HAP-1 (cell line): Measurements from ENCODE around the gene C3orf20.
"Not testable (repeated sequence)": the region's sequence is repeated elsewhere in the genome, so short reads cannot be mapped to it uniquely, and the experiment has no call there.

Source experiments
- DNase-seq, 2 experiments: peaks; one replicate each; pipeline ENCODE4 v3.0.0-alpha.2; 2016 to 2020; ENCODE audit warnings: low spot score in 2 of 2
- H3K27me3 ChIP-seq: fragments of 250-450 bp; sonication (Bioruptor Pico); 2 replicates; pipeline ENCODE4 v1.5.1; 2020; ENCODE audit warnings: low read depth, mild to moderate bottlenecking, moderate library complexity
- H3K36me3 ChIP-seq: fragments of 250-450 bp; sonication (Bioruptor Pico); replicated peaks from 2 replicates; pipeline ENCODE4 v1.5.1; 2020; ENCODE audit warnings: mild to moderate bottlenecking
- H3K4me1 ChIP-seq: fragments of 250-450 bp; sonication (Bioruptor Pico); 2 replicates; pipeline ENCODE4 v1.5.1; 2020; ENCODE audit warnings: mild to moderate bottlenecking
- H3K4me3 ChIP-seq: fragments of 250-450 bp; sonication (Bioruptor Pico); 2 replicates; pipeline ENCODE4 v1.5.1; 2020; ENCODE audit warnings: mild to moderate bottlenecking, moderate library complexity
- H3K9me3 ChIP-seq: fragments of 250-450 bp; sonication (Bioruptor Pico); 2 replicates; pipeline ENCODE4 v1.5.1; 2020; ENCODE audit warnings: mild to moderate bottlenecking, moderate library complexity
- in situ Hi-C: fragments of 300-500 bp; cut with MboI; formaldehyde crosslinking; loops from 3 replicates; pipeline ENCODE4 v1.14.3; 2020; ENCODE audit warnings: low sequenced_read_pairs, inconsistent platforms, mixed read lengths

The C3orf20 gene

GRCh38 chr3:14640734-14641133, 34.2 kb upstream of the C3orf20 start:
- no peaks in the 10 kb centered on the region for H3K4me1 ChIP-seq
- in situ Hi-C loops, result no loop called here
- no peaks in the 10 kb centered on the region for H3K9me3 ChIP-seq
- H3K36me3 ChIP-seq, result no peaks in the 10 kb centered on the region
- H3K4me3 ChIP-seq, result no peak overlapping the region
- peaks cover 22% of the 10 kb centered on the region for H3K27me3 ChIP-seq
- no peak for DNase-seq

GRCh38 chr3:14641346-14641745, 33.6 kb upstream of the C3orf20 start:
- Histone ChIP-seq H3K4me1 (no peaks in the 10 kb centered on the region), H3K36me3 (no peaks in the 10 kb centered on the region), H3K27me3 (peaks cover 22% of the 10 kb centered on the region), H3K4me3 (no peak overlapping the region), H3K9me3 (no peaks in the 10 kb centered on the region)
- in situ Hi-C loops, result no loop called here
- DNase-seq, result no peak

GRCh38 chr3:14645453-14645852, 29.5 kb upstream of the C3orf20 start:
- no peaks in the 10 kb centered on the region for H3K36me3 ChIP-seq
- H3K4me1 ChIP-seq, result peaks cover 12% of the 10 kb centered on the region
- H3K4me3 ChIP-seq, result no peak overlapping the region
- DNase-seq, result no peak
- in situ Hi-C loops, result no loop called here
- no peaks in the 10 kb centered on the region for H3K9me3 ChIP-seq
- peaks cover 19% of the 10 kb centered on the region for H3K27me3 ChIP-seq

GRCh38 chr3:14646131-14646573, 28.8 kb upstream of the C3orf20 start:
- DNase-seq, result no peak
- in situ Hi-C loops, result no loop called here
- H3K4me1 ChIP-seq, result peaks cover 12% of the 10 kb centered on the region
- peaks cover 14% of the 10 kb centered on the region; the same call in 1 of the 2 replicates for H3K27me3 ChIP-seq
- H3K4me3 ChIP-seq, result no peak overlapping the region
- no peaks in the 10 kb centered on the region for H3K36me3 ChIP-seq
- H3K9me3 ChIP-seq, result no peaks in the 10 kb centered on the region

- peak in 1 of 2 experiments; percentile 12 for DNase-seq
- Histone ChIP-seq H3K4me3 (no peak overlapping the region), H3K27me3 (peaks cover 14% of the 10 kb centered on the region; the same call in 1 of the 2 replicates), H3K36me3 (no peaks in the 10 kb centered on the region), H3K9me3 (no peaks in the 10 kb centered on the region), H3K4me1 (peaks cover 12% of the 10 kb centered on the region)
- in situ Hi-C loops, result no loop called here
Measured at GRCh38 chr3:14646589-14647413, 28.1 kb upstream of the C3orf20 start.

GRCh38 chr3:14647976-14648955, 26.7 kb upstream of the C3orf20 start:
- H3K36me3 ChIP-seq, result no peaks in the 10 kb centered on the region
- in situ Hi-C loops, result no loop called here
- H3K4me1 ChIP-seq, result peaks cover 14% of the 10 kb centered on the region
- DNase-seq, result peak; percentile 14 to 34
- H3K9me3 ChIP-seq, result no peaks in the 10 kb centered on the region
- peaks cover 11% of the 10 kb centered on the region; the same call in 1 of the 2 replicates for H3K27me3 ChIP-seq
- no peak overlapping the region for H3K4me3 ChIP-seq

- Histone ChIP-seq H3K9me3 (no peaks in the 10 kb centered on the region), H3K36me3 (0 out of 2 replicates have a peak, but pooled peaks cover 2% of the 10 kb centered on the region), H3K27me3 (peaks cover 3% of the 10 kb centered on the region; the same call in 1 of the 2 replicates), H3K4me3 (no peak overlapping the region), H3K4me1 (peaks cover 18% of the 10 kb centered on the region)
- in situ Hi-C loops, result no loop called here
- no peak for DNase-seq
Measured at GRCh38 chr3:14649466-14649865, 25.5 kb upstream of the C3orf20 start.

- DNase-seq, result no peak
- Histone ChIP-seq H3K36me3 (0 out of 2 replicates have a peak, but pooled peaks cover 4% of the 10 kb centered on the region), H3K4me3 (no peak overlapping the region), H3K9me3 (no peaks in the 10 kb centered on the region), H3K4me1 (peaks cover 18% of the 10 kb centered on the region), H3K27me3 (no peaks in the 10 kb centered on the region)
- in situ Hi-C loops, result no loop called here
Measured at GRCh38 chr3:14650193-14650592, 24.7 kb upstream of the C3orf20 start.

- peak; percentile 94 to 98 for DNase-seq
- Histone ChIP-seq H3K4me3 (peak within 1 kb of the TSS; percentile 70), H3K9me3 (no peaks in the 10 kb centered on the region), H3K4me1 (peaks cover 18% of the 10 kb centered on the region), H3K27me3 (no peaks in the 10 kb centered on the region), H3K36me3 (peaks cover 17% of the 10 kb centered on the region)
- in situ Hi-C loops, result no loop called here
Measured at GRCh38 chr3:14651440-14652251, 23.3 kb upstream of the C3orf20 start, which contains the start of gene CCDC174. Gene CCDC174 (plus strand): TSS chr3:14651762. CDS start chr3:14651837, 75 bp downstream.

- in situ Hi-C loops, H3K27me3 ChIP-seq, H3K9me3 ChIP-seq, DNase-seq: not testable (repeated sequence)
- Histone ChIP-seq H3K4me3 (peak overlapping the region; percentile 70), H3K4me1 (peaks cover 18% of the 10 kb centered on the region), H3K36me3 (peaks cover 20% of the 10 kb centered on the region)
Measured at GRCh38 chr3:14652360-14652907, 22.5 kb upstream of the C3orf20 start.

GRCh38 chr3:14657579-14657978, 17.4 kb upstream of the C3orf20 start:
- DNase-seq, result no peak
- Histone ChIP-seq H3K9me3 (no peaks in the 10 kb centered on the region), H3K36me3 (peaks cover 62% of the 10 kb centered on the region), H3K4me3 (no peak overlapping the region), H3K4me1 (peaks cover 7% of the 10 kb centered on the region; the same call in 1 of the 2 replicates), H3K27me3 (no peaks in the 10 kb centered on the region)
- in situ Hi-C loops, result no loop called here

GRCh38 chr3:14658978-14659377, 16.0 kb upstream of the C3orf20 start:
- Histone ChIP-seq H3K4me3 (no peak overlapping the region), H3K4me1 (no peaks in the 10 kb centered on the region; the same call in 1 of the 2 replicates), H3K36me3 (peaks cover 68% of the 10 kb centered on the region), H3K27me3 (no peaks in the 10 kb centered on the region), H3K9me3 (no peaks in the 10 kb centered on the region)
- in situ Hi-C loops, result no loop called here
- DNase-seq, result no peak

GRCh38 chr3:14660942-14661341, 14.0 kb upstream of the C3orf20 start:
- H3K9me3 ChIP-seq, result no peaks in the 10 kb centered on the region
- in situ Hi-C loops, result no loop called here
- no peaks in the 10 kb centered on the region for H3K27me3 ChIP-seq
- no peaks in the 10 kb centered on the region for H3K4me1 ChIP-seq
- DNase-seq, result no peak
- peaks cover 73% of the 10 kb centered on the region for H3K36me3 ChIP-seq
- no peak overlapping the region for H3K4me3 ChIP-seq
